Neutrophil (primary cell): ENCODE data around the gene TNS3.
"Not testable (repeated sequence)": the region's sequence is repeated elsewhere in the genome, so short reads cannot be mapped to it uniquely, and the experiment has no call there.

Experiments
- H3K27ac ChIP-seq: fragments of 200-600 bp; sonication (generic); 2 replicates; pipeline ENCODE4 v1.5.1; 2016; ENCODE audit warnings: mild to moderate bottlenecking, moderate library complexity
- H3K27me3 ChIP-seq: fragments of 200-600 bp; sonication (generic); 2 replicates; pipeline ENCODE4 v1.6.0; 2016; ENCODE audit warnings: mild to moderate bottlenecking
- H3K36me3 ChIP-seq: fragments of 200-600 bp; sonication (generic); 2 replicates; pipeline ENCODE4 v1.5.1; 2017
- H3K4me1 ChIP-seq, 2 experiments: fragments of 200-600 bp in 1 of 2; sonication (generic) in 1 of 2; 1 replicate in 1 of 2; 2 replicates in 1 of 2; pipeline versions ENCODE4 v1.5.1 to v1.6.1; 2013 to 2016; ENCODE audit warnings: low read depth in 1 of 2, low read length in 1 of 2, mild to moderate bottlenecking in 1 of 2, moderate library complexity in 1 of 2; ENCODE audit not compliant: control insufficient read depth in 1 of 2, insufficient read depth in 1 of 2
- H3K4me3 ChIP-seq, 2 experiments: fragments of 200-600 bp in 1 of 2; sonication (generic) in 1 of 2; 1 replicate in 1 of 2; 2 replicates in 1 of 2; pipeline ENCODE4 v1.5.1; 2013 to 2016; ENCODE audit warnings: low read depth in 1 of 2, low read length in 1 of 2, mild to moderate bottlenecking in 1 of 2, moderate library complexity in 1 of 2
- H3K9me3 ChIP-seq: fragments of 200-600 bp; sonication (generic); 2 replicates; pipeline ENCODE4 v1.5.1; 2016
- TF ChIP-seq, protein P1 (sequence below): fragments of 200-600 bp; sonication (generic); IDR thresholded peaks from 2 replicates; pipeline ENCODE4 v1.5.1; 2016; ENCODE audit warnings: antibody characterized with exemption

TNS3 gene

DNA sequence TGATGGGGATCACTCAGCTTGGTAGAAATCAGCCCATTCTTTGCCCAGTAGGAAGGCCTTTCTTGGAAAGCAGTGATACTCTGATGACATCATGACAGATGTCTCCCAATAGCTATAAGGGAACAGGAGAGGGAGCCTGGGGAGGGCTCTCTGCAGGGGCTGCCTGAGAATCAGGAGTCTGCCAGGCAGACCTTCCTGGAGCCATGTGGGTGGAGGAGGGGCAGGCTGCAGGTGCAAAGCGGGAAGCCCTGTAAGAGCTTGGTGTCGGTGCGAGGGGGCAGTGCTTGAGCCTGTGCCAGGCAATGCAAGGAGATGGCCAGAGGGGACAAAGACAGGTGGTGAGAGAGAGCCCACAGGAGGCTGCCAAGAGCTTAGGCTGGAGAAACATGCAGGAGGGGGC is 5.0 kb upstream of the TNS3 start:
- no peaks in the 10 kb centered on the region for H3K36me3 ChIP-seq
- no peak overlapping the region for H3K4me3 ChIP-seq
- H3K27ac ChIP-seq, result no peak overlapping the region
- H3K4me1 ChIP-seq, result peaks cover 0 to under 1% of the 10 kb centered on the region in 2 experiments
- no peaks in the 10 kb centered on the region for H3K9me3 ChIP-seq
- TF ChIP-seq, protein P1, sequence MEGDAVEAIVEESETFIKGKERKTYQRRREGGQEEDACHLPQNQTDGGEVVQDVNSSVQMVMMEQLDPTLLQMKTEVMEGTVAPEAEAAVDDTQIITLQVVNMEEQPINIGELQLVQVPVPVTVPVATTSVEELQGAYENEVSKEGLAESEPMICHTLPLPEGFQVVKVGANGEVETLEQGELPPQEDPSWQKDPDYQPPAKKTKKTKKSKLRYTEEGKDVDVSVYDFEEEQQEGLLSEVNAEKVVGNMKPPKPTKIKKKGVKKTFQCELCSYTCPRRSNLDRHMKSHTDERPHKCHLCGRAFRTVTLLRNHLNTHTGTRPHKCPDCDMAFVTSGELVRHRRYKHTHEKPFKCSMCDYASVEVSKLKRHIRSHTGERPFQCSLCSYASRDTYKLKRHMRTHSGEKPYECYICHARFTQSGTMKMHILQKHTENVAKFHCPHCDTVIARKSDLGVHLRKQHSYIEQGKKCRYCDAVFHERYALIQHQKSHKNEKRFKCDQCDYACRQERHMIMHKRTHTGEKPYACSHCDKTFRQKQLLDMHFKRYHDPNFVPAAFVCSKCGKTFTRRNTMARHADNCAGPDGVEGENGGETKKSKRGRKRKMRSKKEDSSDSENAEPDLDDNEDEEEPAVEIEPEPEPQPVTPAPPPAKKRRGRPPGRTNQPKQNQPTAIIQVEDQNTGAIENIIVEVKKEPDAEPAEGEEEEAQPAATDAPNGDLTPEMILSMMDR, result no peak
- H3K27me3 ChIP-seq, result peaks cover 38% of the 10 kb centered on the region

DNA sequence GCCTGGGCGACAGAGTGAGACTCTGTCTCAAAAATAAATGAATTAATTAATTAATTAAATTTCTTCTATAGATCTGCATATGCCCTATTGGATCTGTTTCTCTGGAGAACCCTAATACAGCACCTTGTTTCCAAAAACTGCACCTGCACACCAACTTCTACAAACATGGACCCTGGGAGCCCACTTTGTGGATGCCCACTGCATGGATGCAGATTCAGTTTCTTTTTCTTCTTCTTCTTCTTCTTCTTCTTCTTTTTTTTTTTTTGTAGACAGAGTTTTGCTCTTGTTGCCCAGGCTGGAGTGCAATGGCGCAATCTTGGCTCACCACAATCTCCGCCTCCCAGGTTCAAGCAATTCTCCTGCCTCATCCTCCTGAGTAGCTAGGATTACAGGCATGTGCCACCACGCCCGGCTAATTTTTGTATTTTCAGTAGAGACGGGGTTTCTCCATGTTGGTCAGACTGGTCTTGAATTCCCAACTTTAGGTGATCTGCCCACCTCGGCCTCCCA is 4.3 kb upstream of the TNS3 start:
- H3K27me3 ChIP-seq, result peaks cover 45% of the 10 kb centered on the region
- not testable (repeated sequence) for H3K4me3 ChIP-seq, H3K4me1 ChIP-seq, H3K27ac ChIP-seq, H3K36me3 ChIP-seq, H3K9me3 ChIP-seq

DNA sequence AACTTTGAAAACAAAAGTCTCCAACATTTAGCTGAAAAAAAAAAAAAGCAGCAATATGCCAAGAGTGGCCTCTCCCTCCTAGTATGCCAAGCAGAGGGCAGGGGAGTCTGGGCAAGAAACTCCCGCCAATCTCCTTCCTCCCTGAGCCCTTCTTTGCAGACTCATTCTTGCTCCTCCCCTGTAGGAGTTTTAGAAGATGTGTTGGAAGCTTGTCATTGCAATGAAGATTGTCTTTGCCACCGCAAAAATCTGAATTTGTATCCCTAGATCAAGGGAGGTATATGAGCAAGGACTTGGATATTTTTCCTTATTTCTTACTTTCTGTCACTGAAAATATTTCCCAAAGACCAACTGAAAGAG is 2.6 kb upstream of the TNS3 start:
- H3K4me1 ChIP-seq, result peaks cover 0 to 10% of the 10 kb centered on the region in 2 experiments
- TF ChIP-seq, protein P1, result no peak

DNA sequence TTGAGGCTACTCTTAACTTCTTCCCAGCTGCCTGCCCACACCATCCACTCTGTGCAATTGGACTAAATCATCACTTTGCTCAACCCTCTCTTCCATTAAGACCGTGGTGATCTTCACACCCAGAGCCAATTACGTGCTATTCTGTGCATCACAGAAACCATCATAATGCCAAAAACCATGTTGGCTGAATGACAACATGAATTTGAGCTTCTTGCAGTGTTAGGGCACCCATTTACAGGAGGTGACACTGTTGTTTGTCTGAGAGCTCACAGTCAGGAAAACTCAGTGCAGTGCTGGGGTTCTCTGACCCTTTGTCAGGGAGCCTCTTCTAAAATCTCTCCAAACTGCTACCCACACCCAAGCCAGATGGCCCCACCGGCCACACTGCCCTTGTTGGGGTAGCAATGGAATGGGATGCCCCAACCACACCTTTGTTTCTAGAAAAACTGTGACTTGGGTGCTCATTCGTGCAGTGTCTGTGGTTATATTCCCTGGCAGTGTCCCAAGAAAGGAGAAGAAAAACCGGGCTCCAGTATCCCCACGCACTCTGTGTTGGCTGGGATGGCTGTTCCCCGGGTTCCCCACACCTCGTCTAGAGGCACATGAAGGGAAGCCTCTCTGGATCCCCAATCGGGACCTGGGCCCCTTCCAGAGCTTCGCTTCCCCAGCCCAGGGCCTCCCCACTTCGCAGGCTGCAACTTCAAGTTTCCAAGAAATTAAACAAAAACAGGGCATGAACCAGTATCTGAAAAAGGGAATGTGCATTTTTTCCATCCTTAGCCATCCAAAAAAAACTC is 2.0 kb upstream of the TNS3 start:
- TF ChIP-seq, protein P1, result no peak
- Histone ChIP-seq H3K27me3 (peaks cover 68% of the 10 kb centered on the region), H3K9me3 (no peaks in the 10 kb centered on the region), H3K4me3 (no peak overlapping the region), H3K27ac (no peak overlapping the region), H3K36me3 (no peaks in the 10 kb centered on the region), H3K4me1 (peaks cover 0 to 10% of the 10 kb centered on the region in 2 experiments)

More for the DNA sequence above, 2.6 kb upstream of the TNS3 start:
- H3K36me3 ChIP-seq, result no peaks in the 10 kb centered on the region
- no peak overlapping the region for H3K27ac ChIP-seq
- peaks cover 62% of the 10 kb centered on the region for H3K27me3 ChIP-seq
- no peak overlapping the region for H3K4me3 ChIP-seq
- H3K9me3 ChIP-seq, result no peaks in the 10 kb centered on the region

DNA sequence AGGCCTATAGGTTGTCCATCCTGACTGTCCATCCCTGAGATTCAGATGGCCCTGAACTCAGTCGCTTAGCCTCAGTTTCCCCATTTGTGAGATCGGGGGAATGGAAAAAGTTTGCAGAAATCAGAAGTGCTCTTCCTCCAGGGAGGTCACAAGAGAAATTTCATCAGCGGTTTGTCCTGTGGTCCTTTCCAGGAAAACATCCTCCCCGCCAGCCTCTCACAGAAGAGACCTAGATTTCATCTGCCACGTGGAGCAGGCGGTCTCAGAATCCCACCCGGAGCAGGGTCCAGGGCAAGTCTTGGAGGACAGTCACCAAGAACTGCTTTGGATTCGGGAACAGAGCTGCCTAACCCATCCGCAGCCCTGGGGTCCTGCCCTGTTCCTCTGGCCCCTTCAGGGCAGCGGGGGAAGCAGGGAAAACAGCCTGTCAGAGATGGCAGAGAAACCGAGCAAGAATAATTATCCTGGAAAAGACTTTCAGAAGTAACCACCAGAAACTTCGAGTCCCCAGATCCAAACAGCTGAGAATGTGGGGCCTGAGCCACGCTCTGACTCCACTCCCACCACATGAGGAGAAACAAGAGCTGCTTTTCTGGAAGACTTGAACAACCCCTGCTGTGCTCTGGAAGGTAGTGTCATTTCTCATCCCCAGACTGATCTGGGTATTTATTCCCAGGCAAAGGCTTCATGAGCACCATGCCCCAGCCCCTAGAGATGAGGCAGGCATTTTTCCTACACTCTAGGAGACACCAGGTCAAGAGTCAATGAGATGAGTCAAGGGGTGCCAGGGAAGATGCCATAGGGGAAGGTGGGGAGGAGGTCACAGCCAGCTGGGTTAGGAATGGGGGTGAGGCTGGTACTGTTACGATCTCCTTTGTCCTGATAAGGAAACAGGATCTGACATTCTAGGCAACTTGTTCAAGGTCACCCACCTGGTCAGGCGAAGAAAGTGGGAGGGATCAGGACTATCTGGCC is 1.1 kb upstream of the TNS3 start:
- H3K9me3 ChIP-seq, result no peaks in the 10 kb centered on the region
- peaks cover 75% of the 10 kb centered on the region for H3K27me3 ChIP-seq
- TF ChIP-seq, protein P1, result no peak
- H3K4me3 ChIP-seq, result no peak overlapping the region
- H3K36me3 ChIP-seq, result no peaks in the 10 kb centered on the region
- H3K27ac ChIP-seq, result no peak overlapping the region
- H3K4me1 ChIP-seq, result peaks cover 0 to 10% of the 10 kb centered on the region in 2 experiments
